Astrocyte of the spinal cord (primary cell): ENCODE data around the gene GALNT17.

Source experiments
- DNase-seq: peaks from one replicate; pipeline ENCODE4 v3.0.0; 2011; ENCODE audit warnings: low read depth, low spot score
- H3K4me3 ChIP-seq: 2 replicates; pipeline ENCODE4 v1.5.1; 2011; ENCODE audit warnings: low read depth, mild to moderate bottlenecking, low read length, moderate library complexity
- CTCF ChIP-seq: IDR thresholded peaks from 2 replicates; pipeline ENCODE4 v1.5.1; 2012; ENCODE audit warnings: low read depth, mild to moderate bottlenecking, low read length, inconsistent platforms
- in situ Hi-C: cut with HindIII; loops from 2 replicates; pipeline ENCODE4 v1.10.0; 2017; ENCODE audit warnings: low sequenced_read_pairs

The GALNT17 gene

GRCh38 chr7:71184136-71184535, 52.2 kb downstream of the GALNT17 start:
- no peak overlapping the region for H3K4me3 ChIP-seq
- in situ Hi-C loops = no loop called here
- no peak for TF ChIP-seq CTCF
- no peak for DNase-seq

DNA sequence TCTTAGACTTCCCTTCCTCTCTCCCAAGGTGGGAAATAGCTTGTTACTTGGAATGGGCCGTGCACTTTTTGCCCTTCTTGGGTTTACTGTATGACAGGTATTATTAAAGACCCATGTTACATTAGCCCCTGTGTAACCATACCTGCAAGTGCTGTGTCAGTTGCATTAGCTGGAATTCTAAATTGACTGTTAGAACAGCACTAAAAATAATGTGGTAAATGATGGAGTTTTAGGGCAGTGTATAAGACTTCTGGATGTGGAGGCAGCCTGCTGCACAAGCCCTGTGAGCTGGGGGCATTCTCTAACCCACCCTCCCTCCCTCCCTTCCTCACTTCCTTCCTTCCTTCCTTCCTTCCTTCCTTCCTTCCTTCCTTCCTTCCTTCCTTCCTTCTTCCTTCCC, 52.7 kb downstream of the GALNT17 start:
- in situ Hi-C loops = no loop called here
- no peak for DNase-seq
- H3K4me3 ChIP-seq = no peak overlapping the region
- TF ChIP-seq CTCF = no peak

GRCh38 chr7:71186535-71187057, 54.7 kb downstream of the GALNT17 start:
- TF ChIP-seq CTCF = no peak
- in situ Hi-C loops = no loop called here
- no peak for DNase-seq
- H3K4me3 ChIP-seq = no peak overlapping the region

DNA sequence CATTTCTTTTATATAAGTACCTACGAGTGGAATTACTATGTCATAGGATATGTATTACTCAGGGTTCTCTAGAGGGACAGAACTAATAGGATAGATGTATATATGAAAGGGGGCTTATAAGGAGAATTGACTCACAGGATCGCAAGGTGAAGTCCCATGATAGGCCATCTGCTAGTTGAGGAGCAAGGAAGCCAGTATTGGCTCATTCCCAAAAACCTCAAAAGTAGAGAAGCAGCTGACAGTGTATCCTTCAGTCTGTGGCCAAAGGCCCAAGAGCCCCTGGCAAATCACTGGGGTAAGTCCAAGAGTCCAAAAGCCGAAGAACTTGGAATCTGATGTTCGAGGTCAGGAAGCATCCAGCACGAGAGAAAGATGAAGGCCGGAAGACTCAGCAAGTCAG, 59.8 kb downstream of the GALNT17 start:
- in situ Hi-C loops = no loop called here
- no peak overlapping the region for H3K4me3 ChIP-seq
- DNase-seq = no peak
- no peak for TF ChIP-seq CTCF

- no peak for DNase-seq
- in situ Hi-C loops = no loop called here
Measured at GRCh38 chr7:71193099-71193810, 61.3 kb downstream of the GALNT17 start.

DNA sequence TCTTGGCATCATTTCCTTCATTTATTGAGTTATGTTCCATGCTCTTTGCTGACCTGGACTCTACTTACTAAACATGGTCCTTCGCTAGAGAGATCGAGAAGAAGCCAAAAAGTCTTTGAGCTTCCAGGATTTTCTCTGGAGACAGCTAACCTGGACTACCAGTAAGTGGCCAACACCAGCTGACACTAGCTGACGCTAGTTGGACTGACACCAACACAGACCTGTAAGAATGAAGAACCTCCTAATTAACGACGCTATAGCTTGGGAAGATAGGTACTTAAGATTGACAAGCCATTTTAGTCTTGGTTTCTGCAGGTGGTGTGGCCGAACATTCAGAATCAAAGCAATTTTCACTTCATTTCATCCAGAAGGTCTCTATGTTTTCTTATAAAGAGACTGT, 66.4 kb downstream of the GALNT17 start:
- TF ChIP-seq CTCF = no peak
- in situ Hi-C loops = no loop called here
- no peak for DNase-seq
- H3K4me3 ChIP-seq = no peak overlapping the region

More at GRCh38 chr7:71193099-71193810, 61.3 kb downstream of the GALNT17 start:
- no peak overlapping the region for H3K4me3 ChIP-seq
- TF ChIP-seq CTCF = no peak
